Measurements from ENCODE around the gene BANP. TPM values are rescaled to one million over a fixed set of nuclear protein-coding genes. Genes with fewer than 3 reads are reported as not detected.
"Not testable (repeated sequence)": the region's sequence is repeated elsewhere in the genome, so short reads cannot be mapped to it uniquely, and the experiment has no call there.

The BANP gene
- total and polyA plus RNA-seq, 11 donors: 7.2 to 20.7 (median 13.3) TPM

- 91 to 94% (median 91%) methylated on average over 25 to 32 of the region's 32 CpGs for WGBS, 4 donors
- DNase-seq: no peak
These were observed 63.9 kb downstream of the BANP start for GRCh38 chr16:88014954-88015805.

GRCh38 chr16:88015806-88016140, 64.5 kb downstream of the BANP start:
- Histone ChIP-seq H3K27me3 (no peaks in the 10 kb centered on the region), H3K4me1 (no peaks in the 10 kb centered on the region), H3K9me3 (no peaks in the 10 kb centered on the region), H3K27ac (no peak overlapping the region), H3K4me3 (no peak overlapping the region), H3K36me3 (peaks cover 0 to 29% (median 11%) of the 10 kb centered on the region in 9 donors)
- TF ChIP-seq CTCF (IDR thresholded peaks at IDR 0.05): no peak
- TF ChIP-seq POLR2A (IDR thresholded peaks at IDR 0.05): no peak
- DNase-seq (no peak), ATAC-seq (no peak)
- WGBS, 4 donors: 96 to 100% (median 97%) methylated on average over 3 to 9 of the region's 9 CpGs
- intact Hi-C loops (cut with DNase I): no loop called here

More at GRCh38 chr16:88014954-88015805, 63.9 kb downstream of the BANP start:
- Histone ChIP-seq H3K36me3 (peaks cover 0 to 35% (median 14%) of the 10 kb centered on the region in 9 donors), H3K9me3 (no peaks in the 10 kb centered on the region), H3K4me1 (no peaks in the 10 kb centered on the region), H3K27ac (no peak overlapping the region), H3K27me3 (no peaks in the 10 kb centered on the region), H3K4me3 (no peak overlapping the region)
- intact Hi-C loops (cut with DNase I): no loop called here
- no peak for ATAC-seq
- no peak for TF ChIP-seq POLR2A (IDR thresholded peaks at IDR 0.05)
- TF ChIP-seq CTCF (IDR thresholded peaks at IDR 0.05): no peak

DNA sequence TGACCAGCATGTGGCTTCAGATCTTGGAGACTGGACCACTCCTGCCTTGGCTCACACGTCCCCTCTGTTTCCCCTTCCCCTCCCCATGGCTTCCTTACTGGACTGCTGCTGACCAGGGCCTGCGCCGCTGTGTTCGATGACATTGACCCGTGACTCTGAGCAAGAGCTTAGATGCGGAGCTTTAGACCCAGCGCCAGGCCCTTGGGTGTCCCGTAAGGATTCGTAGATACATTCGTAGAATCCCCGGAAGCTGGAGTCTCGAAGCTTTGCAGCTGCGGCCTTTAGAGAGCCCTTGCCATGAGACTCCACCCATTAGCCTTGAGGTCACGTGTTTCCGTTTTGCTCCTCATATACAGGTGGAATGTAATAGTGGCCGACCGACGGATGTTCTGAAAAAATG, 65.2 kb downstream of the BANP start:
- H3K4me3 ChIP-seq; H3K27me3 ChIP-seq; DNase-seq; ATAC-seq; H3K27ac ChIP-seq; H3K4me1 ChIP-seq; H3K9me3 ChIP-seq; intact Hi-C loops (cut with DNase I): not testable (repeated sequence)
- WGBS, 4 donors: 91 to 92% (median 92%) methylated on average over 18 of the region's 18 CpGs
- peaks cover 0 to 27% (median 10%) of the 10 kb centered on the region in 9 donors for H3K36me3 ChIP-seq

DNA sequence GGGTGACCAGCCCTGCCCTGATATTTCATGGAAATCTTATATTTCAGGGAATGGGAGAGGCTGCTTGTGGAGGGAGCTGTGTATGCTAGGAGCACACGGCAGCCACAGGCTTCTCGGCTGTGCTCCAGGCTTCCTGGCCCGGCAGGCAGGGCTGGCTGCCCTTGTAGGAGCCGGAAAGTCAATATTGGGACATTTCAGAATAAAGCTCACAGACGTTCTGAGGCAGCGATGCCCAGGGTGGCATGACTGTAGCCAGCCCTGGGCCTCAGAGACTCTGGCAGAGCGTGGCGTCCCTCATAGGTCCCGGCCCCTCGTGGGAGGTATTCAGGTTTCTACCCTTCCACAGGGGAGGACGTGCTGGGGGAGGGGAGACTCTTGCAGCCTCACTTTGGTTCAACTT, 65.7 kb downstream of the BANP start:
- Histone ChIP-seq H3K4me3 (no peak overlapping the region), H3K36me3 (peaks cover 0 to 27% (median 10%) of the 10 kb centered on the region in 9 donors), H3K4me1 (no peaks in the 10 kb centered on the region), H3K27ac (no peak overlapping the region), H3K27me3 (no peaks in the 10 kb centered on the region), H3K9me3 (no peaks in the 10 kb centered on the region)
- DNase-seq: no peak
- no peak for ATAC-seq
- 92 to 98% (median 94%) methylated on average over 11 of the region's 11 CpGs for WGBS, 4 donors
- TF ChIP-seq CTCF (IDR thresholded peaks at IDR 0.05): no peak
- no peak for TF ChIP-seq POLR2A (IDR thresholded peaks at IDR 0.05)
- intact Hi-C loops (cut with DNase I): no loop called here

Data from heart left ventricle (tissue), 16 donors.